Peyer's patch (tissue), 4 donors: Measurements from ENCODE around the gene WNT9A. TPM values are rescaled to one million over a fixed set of nuclear protein-coding genes. Genes with fewer than 3 reads are reported as not detected.

Source experiments
- DNase-seq, 3 donors: peaks; one replicate each; pipeline ENCODE4 v3.0.0-alpha.2; 2017 to 2019
- H3K27ac ChIP-seq, 4 donors: fragments of 200-600 bp; sonication (generic); one replicate each; pipeline ENCODE4 v1.5.1; 2016 to 2019
- H3K27me3 ChIP-seq, 2 donors: fragments of 200-600 bp; sonication (generic); one replicate each; pipeline ENCODE4 v1.5.1; 2019
- H3K36me3 ChIP-seq, 3 donors: fragments of 200-600 bp; sonication (generic); one replicate each; pipeline ENCODE4 v1.5.1; 2016 to 2019
- H3K4me1 ChIP-seq, 4 donors: fragments of 200-600 bp; sonication (generic); one replicate each; pipeline ENCODE4 v1.5.1; 2016 to 2019
- H3K4me3 ChIP-seq, 4 donors: fragments of 200-600 bp; sonication (generic); 1 replicate in 3 of 4; 2 replicates in 1 of 4; pipeline ENCODE4 v1.5.1; 2016 to 2019; ENCODE audit warnings: mild to moderate bottlenecking in 1 of 4
- H3K9me3 ChIP-seq, 4 donors: fragments of 200-600 bp; sonication (generic); one replicate each; pipeline ENCODE4 v1.5.1; 2016 to 2019; ENCODE audit warnings: mild to moderate bottlenecking in 1 of 4
- CTCF ChIP-seq, 6 experiments: fragments of 450-650 bp in 4 of 6; fragments of 200-600 bp in 2 of 6; sonication (generic) in 1 of 6; IDR thresholded peaks; one replicate each; pipeline ENCODE4 v1.5.1; 2017 to 2019; ENCODE audit warnings: antibody characterized with exemption in 6 of 6, mild to moderate bottlenecking in 3 of 6, moderate library complexity in 1 of 6
- POLR2A ChIP-seq, 2 donors: fragments of 450-650 bp; IDR thresholded peaks; one replicate each; pipeline ENCODE4 v1.5.1; 2017; ENCODE audit warnings: antibody characterized with exemption in 2 of 2, mild to moderate bottlenecking in 2 of 2, moderate library complexity in 2 of 2
- total RNA-seq, 4 donors: library from RNA; depleted of rRNA; stranded (reverse); fragments of >200 nt; gene quantifications; one replicate each; pipeline ENCODE4 v1.1.0, GENCODE V29; 2016

Gene WNT9A
- total RNA-seq, 4 donors from 2014 or later: 0.83 to 3.5 (median 2.6) TPM

GRCh38 chr1:227899820-227900449 lies 47.8 kb downstream of the WNT9A start:
- Histone ChIP-seq H3K27ac (no peak overlapping the region), H3K36me3 (no peaks in the 10 kb centered on the region), H3K27me3 (no peaks in the 10 kb centered on the region), H3K9me3 (no peaks in the 10 kb centered on the region), H3K4me1 (no peaks in the 10 kb centered on the region), H3K4me3 (no peak overlapping the region)
- no peak for TF ChIP-seq CTCF (IDR thresholded peaks at IDR 0.05)
- no peak for TF ChIP-seq POLR2A (IDR thresholded peaks at IDR 0.05)
- DNase-seq: peak in 1 of 3 donors; percentile 35

GRCh38 chr1:227899141-227899819 lies 48.5 kb downstream of the WNT9A start:
- Histone ChIP-seq H3K36me3 (no peaks in the 10 kb centered on the region), H3K4me3 (no peak overlapping the region), H3K27ac (no peak overlapping the region), H3K9me3 (no peaks in the 10 kb centered on the region), H3K4me1 (no peaks in the 10 kb centered on the region), H3K27me3 (no peaks in the 10 kb centered on the region)
- TF ChIP-seq POLR2A (IDR thresholded peaks at IDR 0.05): no peak
- no peak for TF ChIP-seq CTCF (IDR thresholded peaks at IDR 0.05)
- peak in 1 of 3 donors; percentile 45 for DNase-seq

- Histone ChIP-seq H3K4me1 (no peaks in the 10 kb centered on the region), H3K4me3 (no peak overlapping the region), H3K9me3 (no peaks in the 10 kb centered on the region), H3K36me3 (no peaks in the 10 kb centered on the region), H3K27ac (no peak overlapping the region), H3K27me3 (no peaks in the 10 kb centered on the region)
- peak in 1 of 3 donors; percentile 35 for DNase-seq
- TF ChIP-seq CTCF (IDR thresholded peaks at IDR 0.05) (no peak), POLR2A (IDR thresholded peaks at IDR 0.05) (no peak)
Observed at GRCh38 chr1:227898502-227899140, 49.1 kb downstream of the WNT9A start.

GRCh38 chr1:227897704-227898438 lies 49.9 kb downstream of the WNT9A start:
- Histone ChIP-seq H3K4me3 (no peak overlapping the region), H3K36me3 (no peaks in the 10 kb centered on the region)

More at GRCh38 chr1:227897704-227898438, 49.9 kb downstream of the WNT9A start:
- peak in 2 of 3 donors; percentile 10 to 33 for DNase-seq
- TF ChIP-seq CTCF (IDR thresholded peaks at IDR 0.05) (no peak), POLR2A (IDR thresholded peaks at IDR 0.05) (no peak)
- H3K4me1 ChIP-seq: no peaks in the 10 kb centered on the region
- H3K9me3 ChIP-seq: no peaks in the 10 kb centered on the region
- H3K27ac ChIP-seq: no peak overlapping the region
- no peaks in the 10 kb centered on the region for H3K27me3 ChIP-seq
